ENCODE measurements around the gene HOXB8. TPM values are rescaled to one million over a fixed set of nuclear protein-coding genes. Genes with fewer than 3 reads are reported as not detected.

Gene HOXB8
- total RNA-seq, 1 donor from 2014 or later, result not detected

DNA sequence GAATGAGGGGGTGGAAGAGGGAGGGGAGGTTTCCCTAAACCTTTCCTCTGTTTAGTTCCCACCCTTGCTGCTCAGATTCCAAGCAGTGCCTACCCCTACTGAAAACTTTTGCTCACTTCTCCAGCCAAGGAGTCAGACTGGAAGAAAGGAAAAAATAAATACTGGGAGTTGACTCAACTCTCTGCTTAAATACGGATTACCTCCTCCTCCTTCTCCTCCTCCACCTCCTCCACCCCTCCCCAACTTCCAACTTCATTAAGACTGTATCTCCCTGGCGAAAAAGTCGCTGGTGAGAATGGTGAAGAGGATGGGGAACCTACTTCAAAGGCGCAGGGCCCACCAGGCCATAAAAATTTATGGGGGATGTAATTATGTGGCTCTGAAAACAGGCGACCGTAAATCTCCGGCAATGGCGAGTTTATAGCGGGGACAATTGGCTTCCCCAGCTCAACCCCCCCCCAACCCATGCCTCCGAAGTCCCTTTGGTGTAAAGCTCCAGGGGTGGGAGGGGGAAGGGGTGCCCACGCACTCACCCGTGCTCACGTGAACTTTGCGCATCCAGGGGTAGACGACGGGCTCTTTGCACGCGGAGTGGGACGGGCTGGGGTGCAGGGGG is 37.7 kb downstream of the HOXB8 start:
- H3K27me3 Mint-ChIP-seq (ENCODE audit: insufficient read depth, low read depth), result peaks cover 93% of the 10 kb centered on the region
- Histone ChIP-seq H3K27me3 (peaks cover 100% of the 10 kb centered on the region), H4K20me1 (ENCODE audit: low read depth) (peaks cover 94% of the 10 kb centered on the region), H3F3A (ENCODE audit: low read depth) (peaks cover 4% of the 10 kb centered on the region), H3K79me2 (ENCODE audit: low read depth) (no peaks in the 10 kb centered on the region), H3K36me3 (no peaks in the 10 kb centered on the region), H2AFZ (replicated peaks) (no peak overlapping the region), H3K9me3 (ENCODE audit: low read depth) (no peaks in the 10 kb centered on the region), H3K27ac (no peak overlapping the region), H3K4me1 (no peaks in the 10 kb centered on the region), H3K9ac (no peak overlapping the region), H3K4me2 (no peak overlapping the region), H3K4me3 (no peak overlapping the region)
- no peak for DNase-seq (ENCODE audit: low spot score)
- H3K4me3 Mint-ChIP-seq, result peak overlapping the region; percentile 35
- H3K9me3 Mint-ChIP-seq, result peaks cover 10% of the 10 kb centered on the region
- H3K4me1 Mint-ChIP-seq, result no peaks in the 10 kb centered on the region
- H3K36me3 Mint-ChIP-seq, result no peaks in the 10 kb centered on the region
- H3K27ac Mint-ChIP-seq, result no peak overlapping the region
- TF ChIP-seq EZH2 (IDR thresholded peaks at IDR 0.05) (peak; percentile 93), EZH2phosphoT487 (IDR thresholded peaks at IDR 0.05) (peak; percentile 68)
- TF ChIP-seq, protein P1, sequence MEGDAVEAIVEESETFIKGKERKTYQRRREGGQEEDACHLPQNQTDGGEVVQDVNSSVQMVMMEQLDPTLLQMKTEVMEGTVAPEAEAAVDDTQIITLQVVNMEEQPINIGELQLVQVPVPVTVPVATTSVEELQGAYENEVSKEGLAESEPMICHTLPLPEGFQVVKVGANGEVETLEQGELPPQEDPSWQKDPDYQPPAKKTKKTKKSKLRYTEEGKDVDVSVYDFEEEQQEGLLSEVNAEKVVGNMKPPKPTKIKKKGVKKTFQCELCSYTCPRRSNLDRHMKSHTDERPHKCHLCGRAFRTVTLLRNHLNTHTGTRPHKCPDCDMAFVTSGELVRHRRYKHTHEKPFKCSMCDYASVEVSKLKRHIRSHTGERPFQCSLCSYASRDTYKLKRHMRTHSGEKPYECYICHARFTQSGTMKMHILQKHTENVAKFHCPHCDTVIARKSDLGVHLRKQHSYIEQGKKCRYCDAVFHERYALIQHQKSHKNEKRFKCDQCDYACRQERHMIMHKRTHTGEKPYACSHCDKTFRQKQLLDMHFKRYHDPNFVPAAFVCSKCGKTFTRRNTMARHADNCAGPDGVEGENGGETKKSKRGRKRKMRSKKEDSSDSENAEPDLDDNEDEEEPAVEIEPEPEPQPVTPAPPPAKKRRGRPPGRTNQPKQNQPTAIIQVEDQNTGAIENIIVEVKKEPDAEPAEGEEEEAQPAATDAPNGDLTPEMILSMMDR (IDR thresholded peaks at IDR 0.05), result no peak

GRCh38 chr17:48576479-48577309 is 38.4 kb downstream of the HOXB8 start:
- Mint-ChIP-seq H3K36me3 (no peaks in the 10 kb centered on the region), H3K27ac (no peak overlapping the region), H3K27me3 (ENCODE audit: insufficient read depth, low read depth) (peaks cover 91% of the 10 kb centered on the region), H3K4me1 (no peaks in the 10 kb centered on the region), H3K4me3 (no peak overlapping the region), H3K9me3 (peaks cover 11% of the 10 kb centered on the region)
- H3K27ac ChIP-seq, result no peak overlapping the region
- H3K79me2 ChIP-seq (ENCODE audit: low read depth), result no peaks in the 10 kb centered on the region
- H3K4me1 ChIP-seq, result no peaks in the 10 kb centered on the region
- peaks cover 4% of the 10 kb centered on the region for H3F3A ChIP-seq (ENCODE audit: low read depth)
- peaks cover 94% of the 10 kb centered on the region for H4K20me1 ChIP-seq (ENCODE audit: low read depth)
- H3K9ac ChIP-seq, result no peak overlapping the region
- peak; percentile 91 for TF ChIP-seq EZH2 (IDR thresholded peaks at IDR 0.05)
- TF ChIP-seq, protein P1 (IDR thresholded peaks at IDR 0.05), result no peak
- peak; percentile 86 for TF ChIP-seq EZH2phosphoT487 (IDR thresholded peaks at IDR 0.05)
- no peak overlapping the region for H2AFZ ChIP-seq (replicated peaks)
- DNase-seq (ENCODE audit: low spot score), result peak; percentile 46
- no peak overlapping the region for H3K4me2 ChIP-seq
- H3K27me3 ChIP-seq, result peaks cover 100% of the 10 kb centered on the region
- H3K4me3 ChIP-seq, result no peak overlapping the region
- no peaks in the 10 kb centered on the region for H3K9me3 ChIP-seq (ENCODE audit: low read depth)
- H3K36me3 ChIP-seq, result no peaks in the 10 kb centered on the region

DNA sequence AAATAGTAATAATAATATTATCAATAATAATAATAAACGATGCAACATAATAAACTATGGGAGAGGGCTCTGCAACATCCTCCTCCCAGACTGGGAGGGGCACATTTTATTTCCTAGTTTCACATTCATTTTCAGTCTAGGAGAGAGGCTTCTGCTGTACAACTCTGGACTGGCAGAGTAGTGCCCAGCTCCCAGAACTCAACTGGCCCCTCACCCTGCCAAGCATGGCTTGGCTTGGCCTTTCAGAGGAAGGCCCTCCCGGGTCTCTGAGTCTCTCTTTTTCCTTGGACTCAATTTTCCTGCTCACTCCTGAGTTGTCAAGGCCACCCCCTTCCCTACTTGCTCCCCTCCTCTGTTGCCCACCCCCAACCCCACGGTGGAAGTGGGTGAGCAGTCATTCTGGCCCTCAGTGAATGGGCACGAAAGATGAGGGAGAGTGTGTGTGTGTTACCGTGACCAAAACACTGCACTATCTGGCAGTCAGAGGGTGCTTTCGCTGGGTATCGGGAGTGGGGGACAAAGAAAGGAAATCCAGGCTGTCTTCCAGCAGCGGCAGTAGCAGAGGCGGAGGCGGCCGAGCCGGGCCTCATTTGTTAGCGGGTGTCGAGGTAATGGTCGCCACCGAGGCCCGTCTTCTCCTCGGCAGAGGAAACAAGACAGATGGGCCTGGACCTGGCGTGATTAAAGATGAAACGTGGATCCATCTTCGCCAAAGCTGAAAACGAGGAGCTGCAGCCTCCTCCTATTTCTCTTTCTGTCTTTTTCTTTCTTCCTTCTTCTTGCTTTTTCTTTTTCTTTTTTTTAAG is 39.2 kb downstream of the HOXB8 start:
- no peaks in the 10 kb centered on the region for H3K4me1 ChIP-seq
- DNase-seq (ENCODE audit: low spot score), result peak; percentile 52
- no peak overlapping the region for H3K9ac ChIP-seq
- peaks cover 82% of the 10 kb centered on the region for H3K27me3 Mint-ChIP-seq (ENCODE audit: insufficient read depth, low read depth)
- peaks cover 94% of the 10 kb centered on the region for H4K20me1 ChIP-seq (ENCODE audit: low read depth)
- H3K36me3 ChIP-seq, result no peaks in the 10 kb centered on the region
- H3K4me3 Mint-ChIP-seq, result no peak overlapping the region
- no peaks in the 10 kb centered on the region for H3K36me3 Mint-ChIP-seq
- peaks cover 10% of the 10 kb centered on the region for H3K9me3 Mint-ChIP-seq
- no peaks in the 10 kb centered on the region for H3K9me3 ChIP-seq (ENCODE audit: low read depth)
- no peaks in the 10 kb centered on the region for H3K79me2 ChIP-seq (ENCODE audit: low read depth)
- H3K27me3 ChIP-seq, result peaks cover 100% of the 10 kb centered on the region
- TF ChIP-seq EZH2 (IDR thresholded peaks at IDR 0.05) (no peak), EZH2phosphoT487 (IDR thresholded peaks at IDR 0.05) (no peak)
- TF ChIP-seq, protein P1 (IDR thresholded peaks at IDR 0.05), result no peak
- no peak overlapping the region for H3K27ac Mint-ChIP-seq
- peaks cover 4% of the 10 kb centered on the region for H3F3A ChIP-seq (ENCODE audit: low read depth)
- H3K27ac ChIP-seq, result no peak overlapping the region
- H3K4me1 Mint-ChIP-seq, result no peaks in the 10 kb centered on the region
- H3K4me3 ChIP-seq, result no peak overlapping the region
- H2AFZ ChIP-seq (replicated peaks), result no peak overlapping the region
- no peak overlapping the region for H3K4me2 ChIP-seq
